Hepatocyte (in vitro differentiated cells): ENCODE data around the gene KAT7.

ENCODE experiments used
- CTCF ChIP-seq: fragments of 200-600 bp; sonication (generic); IDR thresholded peaks from 2 replicates; pipeline ENCODE4 v1.5.1; 2016; ENCODE audit warnings: antibody characterized with exemption, mild to moderate bottlenecking; ENCODE audit not compliant: poor library complexity
- EZH2 ChIP-seq: fragments of 200-600 bp; sonication (generic); IDR thresholded peaks from 2 replicates; pipeline ENCODE4 v1.6.1; 2016; ENCODE audit warnings: antibody characterized with exemption, mild to moderate bottlenecking, borderline replicate concordance
- EZH2phosphoT487 ChIP-seq: fragments of 200-600 bp; sonication (generic); IDR thresholded peaks from one replicate; pipeline ENCODE4 v1.6.1; 2018; ENCODE audit warnings: antibody characterized with exemption, mild to moderate bottlenecking, low read depth, moderate library complexity; ENCODE audit not compliant: unreplicated experiment, severe bottlenecking

- TF ChIP-seq EZH2 (no peak), CTCF (no peak), EZH2phosphoT487 (no peak)
These were observed 10.3 kb downstream of the KAT7 start for GRCh38 chr17:49798738-49799137.
